SK-N-SH treated with all-trans-retinoic acid at 6 μM for 48 hours (cell line): ENCODE measurements around the gene HRH1.

Experiments
- GLIS3 ChIP-seq: fragments of 250-450 bp; sonication (Bioruptor Pico); IDR thresholded peaks from 2 replicates; pipeline ENCODE4 v1.5.0; 2020; ENCODE audit warnings: mild to moderate bottlenecking, moderate library complexity
- OSR1 ChIP-seq: fragments of 250-450 bp; sonication (Bioruptor Pico); IDR thresholded peaks from 2 replicates; pipeline ENCODE4 v1.8.0; 2022; ENCODE audit warnings: moderate library complexity, mild to moderate bottlenecking, inconsistent platforms
- PPARA ChIP-seq: fragments of 250-450 bp; sonication (Bioruptor Pico); IDR thresholded peaks from 2 replicates; pipeline ENCODE4 v1.5.0; 2020; ENCODE audit warnings: mild to moderate bottlenecking, borderline replicate concordance
- RARB ChIP-seq: fragments of 250-450 bp; sonication (Bioruptor Pico); IDR thresholded peaks from 2 replicates; pipeline ENCODE4 v1.8.0; 2021; ENCODE audit warnings: mild to moderate bottlenecking, moderate library complexity
- SNAI2 ChIP-seq: fragments of 250-450 bp; sonication (Bioruptor Pico); IDR thresholded peaks from 2 replicates; pipeline ENCODE4 v1.5.0; 2020; ENCODE audit warnings: mild to moderate bottlenecking, moderate library complexity
- TCF4 ChIP-seq: fragments of 250-450 bp; sonication (Bioruptor Pico); IDR thresholded peaks from 2 replicates; pipeline ENCODE4 v1.8.0; 2021; ENCODE audit warnings: mild to moderate bottlenecking, moderate library complexity, borderline replicate concordance
- TOX ChIP-seq: fragments of 250-450 bp; sonication (Bioruptor Pico); IDR thresholded peaks from 2 replicates; pipeline ENCODE4 v1.8.0; 2021; ENCODE audit warnings: mild to moderate bottlenecking, moderate library complexity, borderline replicate concordance
- ZFP3 ChIP-seq: fragments of 250-450 bp; sonication (Bioruptor Pico); IDR thresholded peaks from 2 replicates; pipeline ENCODE4 v1.5.0; 2020; ENCODE audit warnings: mild to moderate bottlenecking, moderate library complexity
- TF ChIP-seq, protein P1 (sequence below): fragments of 250-450 bp; sonication (Bioruptor Pico); IDR thresholded peaks from 2 replicates; pipeline ENCODE4 v1.8.0; 2020; ENCODE audit warnings: mild to moderate bottlenecking, moderate library complexity, borderline replicate concordance

DNA sequence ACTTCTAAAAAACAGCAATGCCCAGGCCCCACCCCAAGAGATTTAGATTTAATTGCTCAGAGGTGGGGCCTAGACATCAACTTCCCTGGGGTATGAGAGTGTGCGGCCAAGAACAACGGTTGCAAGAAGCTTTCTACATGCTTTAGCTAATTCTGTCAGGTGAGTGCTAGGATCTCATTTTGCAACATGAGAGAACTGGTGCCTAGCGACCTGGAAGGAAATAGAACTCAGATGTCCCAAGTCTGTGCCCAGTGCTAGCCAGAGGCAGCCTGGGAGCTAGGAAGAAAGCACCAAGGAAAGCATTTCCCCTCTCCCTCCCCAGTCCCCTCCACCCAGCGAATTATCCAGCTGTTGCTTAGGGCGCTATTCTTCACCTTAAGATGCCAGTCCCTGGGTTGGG, 22.9 kb upstream of the HRH1 start:
- TF ChIP-seq OSR1 (CRISPR knock-in tag) (no peak), ZFP3 (CRISPR knock-in tag) (no peak), GLIS3 (CRISPR knock-in tag) (no peak), TOX (CRISPR knock-in tag) (no peak), PPARA (CRISPR knock-in tag) (no peak), TCF4 (no peak), SNAI2 (CRISPR knock-in tag) (no peak), RARB (CRISPR knock-in tag) (no peak)
- TF ChIP-seq, protein P1, sequence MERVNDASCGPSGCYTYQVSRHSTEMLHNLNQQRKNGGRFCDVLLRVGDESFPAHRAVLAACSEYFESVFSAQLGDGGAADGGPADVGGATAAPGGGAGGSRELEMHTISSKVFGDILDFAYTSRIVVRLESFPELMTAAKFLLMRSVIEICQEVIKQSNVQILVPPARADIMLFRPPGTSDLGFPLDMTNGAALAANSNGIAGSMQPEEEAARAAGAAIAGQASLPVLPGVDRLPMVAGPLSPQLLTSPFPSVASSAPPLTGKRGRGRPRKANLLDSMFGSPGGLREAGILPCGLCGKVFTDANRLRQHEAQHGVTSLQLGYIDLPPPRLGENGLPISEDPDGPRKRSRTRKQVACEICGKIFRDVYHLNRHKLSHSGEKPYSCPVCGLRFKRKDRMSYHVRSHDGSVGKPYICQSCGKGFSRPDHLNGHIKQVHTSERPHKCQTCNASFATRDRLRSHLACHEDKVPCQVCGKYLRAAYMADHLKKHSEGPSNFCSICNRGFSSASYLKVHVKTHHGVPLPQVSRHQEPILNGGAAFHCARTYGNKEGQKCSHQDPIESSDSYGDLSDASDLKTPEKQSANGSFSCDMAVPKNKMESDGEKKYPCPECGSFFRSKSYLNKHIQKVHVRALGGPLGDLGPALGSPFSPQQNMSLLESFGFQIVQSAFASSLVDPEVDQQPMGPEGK: no peak
